NCI-H69 (cell line): Measurements from ENCODE around the gene KLRB1.
"Not testable (repeated sequence)": the region's sequence is repeated elsewhere in the genome, so short reads cannot be mapped to it uniquely, and the experiment has no call there.

ENCODE experiments used
- DNase-seq: peaks from one replicate; lab custom pipeline; 2025; lab: John Stamatoyannopoulos, UW

The KLRB1 gene

DNA sequence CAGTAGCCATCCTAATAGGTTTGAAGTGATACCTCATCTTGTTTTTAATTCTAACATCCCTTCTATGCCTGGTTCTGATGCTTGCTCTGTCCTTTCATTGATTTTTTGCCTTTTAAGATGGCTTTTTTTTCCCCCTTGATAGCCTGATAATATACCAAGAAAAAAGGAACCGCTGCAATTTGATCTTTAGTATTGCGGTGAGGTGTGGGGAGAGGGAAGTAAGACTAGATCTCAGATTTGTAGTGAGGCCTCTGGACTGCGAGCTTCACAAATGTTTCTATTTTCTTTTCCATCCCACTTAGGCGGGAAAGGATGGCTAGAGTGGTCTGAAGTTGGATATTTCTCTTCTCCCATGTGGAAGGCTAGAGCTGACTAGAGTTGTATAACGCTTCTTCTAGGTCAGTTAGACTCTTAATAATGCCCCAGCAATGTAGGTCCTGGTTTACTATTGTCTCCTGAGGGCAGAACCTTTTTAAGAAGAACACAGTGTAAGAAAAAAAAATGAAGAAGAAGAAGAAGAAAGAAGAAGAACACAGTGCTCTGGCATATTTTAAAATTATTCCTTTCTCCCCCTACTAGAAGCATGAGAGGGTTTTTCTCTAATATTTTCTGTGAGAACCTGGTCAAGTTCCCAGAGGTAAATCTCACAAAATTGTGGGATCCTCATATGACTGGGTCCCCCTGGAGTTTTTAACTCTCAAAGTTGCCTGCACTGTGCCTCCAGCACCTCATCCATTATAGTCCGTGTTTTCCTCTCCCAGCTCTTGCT lies 11.9 kb upstream of the KLRB1 start:
- no peak for DNase-seq

- not testable (repeated sequence) for DNase-seq
Observed at GRCh38 chr12:9618906-9619305, 11.2 kb upstream of the KLRB1 start.

DNA sequence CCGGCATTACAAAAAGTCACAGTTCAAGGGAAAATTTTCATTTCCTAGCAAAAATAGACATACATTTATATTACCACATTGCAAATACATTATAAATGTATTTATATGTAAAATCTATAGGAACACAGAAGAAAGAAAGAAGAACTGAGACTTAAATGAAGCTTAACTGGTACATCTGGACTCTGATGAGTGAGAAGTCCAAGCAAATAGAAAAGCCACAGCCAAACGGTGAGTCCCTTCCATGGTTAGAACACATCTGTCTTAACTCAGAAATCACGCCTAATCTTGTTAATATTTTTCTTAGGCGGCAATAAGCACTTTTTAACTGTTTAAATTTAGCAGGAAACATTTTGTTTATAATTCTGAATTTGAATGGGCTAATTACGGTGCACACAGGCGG lies 9.4 kb upstream of the KLRB1 start:
- DNase-seq = no peak

DNA sequence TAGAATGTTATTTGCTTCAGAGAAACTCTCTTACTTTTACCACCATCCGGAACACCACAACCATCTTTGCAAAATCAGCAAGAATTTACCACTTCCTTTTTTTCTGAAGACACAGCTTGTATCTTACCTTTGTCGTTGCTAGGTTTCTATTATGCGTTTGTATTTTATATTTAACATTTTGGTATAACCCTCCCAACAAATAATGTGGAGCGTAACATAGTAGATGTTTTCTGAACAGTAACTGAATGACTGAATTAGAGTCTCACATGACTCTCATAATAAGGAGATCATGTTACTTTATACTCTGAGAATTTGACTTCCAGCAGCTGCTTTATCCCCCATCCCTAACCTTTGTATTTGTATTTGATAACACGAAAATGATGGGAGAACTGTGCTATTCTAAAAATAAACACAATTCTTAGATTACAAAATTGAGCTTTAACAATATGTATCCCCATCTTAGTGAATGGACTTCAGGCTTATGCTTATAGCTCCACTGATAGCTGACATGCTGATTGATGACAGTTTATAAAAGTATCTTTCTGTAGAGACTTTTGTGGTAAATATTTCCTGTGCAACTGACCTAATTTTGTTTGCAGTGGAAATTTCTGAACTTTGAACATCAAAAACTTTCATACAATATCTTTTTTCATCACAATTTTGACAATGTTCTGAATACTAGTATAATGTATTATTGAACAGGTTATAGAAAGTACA lies 7.9 kb upstream of the KLRB1 start:
- no peak for DNase-seq

GRCh38 chr12:9610606-9611005 lies 2.9 kb upstream of the KLRB1 start:
- not testable (repeated sequence) for DNase-seq

DNA sequence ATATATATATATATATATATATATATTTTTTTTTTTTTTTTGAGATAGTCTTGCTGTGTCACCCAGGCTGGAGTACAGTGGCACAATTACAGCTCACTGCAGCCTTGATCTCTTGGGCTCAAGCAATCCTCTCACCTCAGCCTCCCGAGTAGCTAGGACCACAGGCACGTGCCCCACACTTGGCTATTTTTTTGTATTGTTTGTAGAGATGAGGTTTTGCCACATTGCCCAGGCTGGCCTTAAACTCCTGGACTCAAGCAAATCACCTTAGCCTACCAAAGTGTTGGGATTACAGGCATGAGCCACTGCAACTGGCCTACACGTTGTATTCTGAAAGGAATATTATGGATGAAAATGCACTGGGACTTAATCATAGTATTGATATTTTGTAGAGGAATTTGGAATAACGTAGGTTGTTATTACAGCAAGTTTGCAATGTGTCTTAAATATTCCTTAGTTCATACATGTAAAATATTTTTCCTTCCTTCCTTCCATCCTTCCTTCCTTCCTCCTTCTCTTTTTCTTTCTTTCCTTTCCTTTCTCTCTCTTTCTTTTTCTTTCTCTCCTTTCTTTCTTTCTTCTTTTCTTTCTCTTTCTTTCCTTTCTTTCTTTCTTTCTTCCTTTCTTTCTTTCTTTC lies 862 bp downstream of the KLRB1 start:
- no peak for DNase-seq

DNA sequence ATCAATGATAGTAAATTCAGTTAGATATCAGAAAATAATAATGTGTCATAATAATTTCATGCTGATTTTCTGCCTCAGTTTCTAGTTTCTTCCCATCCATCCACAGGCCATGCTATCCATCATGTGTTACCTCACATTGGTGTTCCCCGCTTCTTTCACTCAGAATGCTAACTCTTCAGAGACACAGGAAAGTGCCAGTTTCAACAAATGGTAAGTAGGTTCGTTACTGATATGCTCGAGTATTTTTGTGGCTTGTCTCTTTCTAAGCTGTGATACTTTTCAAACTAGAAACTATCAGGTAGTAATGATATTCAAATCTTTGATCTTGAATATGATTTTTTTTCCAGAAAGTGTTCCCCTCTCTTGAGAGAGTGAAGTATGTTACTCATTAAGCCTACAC lies 1.5 kb downstream of the KLRB1 start:
- DNase-seq = no peak

- DNase-seq = no peak
Observed at GRCh38 chr12:9605483-9605882, 2.2 kb downstream of the KLRB1 start.

- no peak for DNase-seq
Observed at GRCh38 chr12:9604287-9604686, 3.4 kb downstream of the KLRB1 start.

GRCh38 chr12:9600426-9600825 lies 7.3 kb downstream of the KLRB1 start:
- DNase-seq = not testable (repeated sequence)

GRCh38 chr12:9598363-9598762 lies 9.4 kb downstream of the KLRB1 start:
- no peak for DNase-seq

- DNase-seq = no peak
Observed at GRCh38 chr12:9597365-9597764, 10.4 kb downstream of the KLRB1 start.

DNA sequence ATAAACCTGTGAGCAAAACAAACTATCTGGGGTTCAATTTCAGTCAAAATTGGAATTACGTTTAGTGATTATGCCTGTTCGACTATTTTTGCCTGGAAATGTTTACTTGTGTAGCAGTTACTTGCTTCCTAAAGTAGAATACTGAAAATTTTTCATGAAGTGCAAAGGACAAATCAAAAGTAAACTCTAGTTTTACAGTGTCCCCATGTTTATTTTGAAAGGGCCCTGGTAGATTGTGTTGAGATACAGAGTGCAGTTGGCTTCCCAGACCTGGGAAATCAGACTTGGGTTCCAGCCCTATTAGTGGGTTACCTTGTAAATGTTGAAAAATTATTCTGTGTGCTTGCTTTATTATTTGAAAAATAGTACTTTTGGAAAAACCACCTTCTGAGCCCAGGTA lies 17.3 kb downstream of the KLRB1 start:
- DNase-seq = no peak

DNA sequence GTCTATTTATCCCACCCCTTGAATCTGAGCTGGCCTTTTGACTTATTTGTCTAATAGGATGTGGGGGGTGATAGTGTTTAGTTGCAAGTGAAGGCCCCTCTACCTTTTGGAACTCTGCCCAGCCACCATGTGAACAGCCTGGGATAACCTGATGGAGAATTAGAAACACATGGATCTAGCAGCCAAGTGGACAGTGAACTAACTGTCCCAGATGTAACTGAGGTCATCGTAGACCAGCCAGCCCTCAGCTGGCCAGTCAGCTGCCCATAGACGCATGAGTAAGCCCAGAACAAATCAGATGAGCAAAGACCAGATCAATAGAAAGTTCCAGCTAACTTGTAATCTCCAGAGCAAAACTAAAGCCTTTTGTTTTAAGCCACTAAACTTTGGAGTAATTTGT lies 19.0 kb downstream of the KLRB1 start:
- DNase-seq = no peak

GRCh38 chr12:9587987-9588600 lies 19.6 kb downstream of the KLRB1 start:
- no peak for DNase-seq

GRCh38 chr12:9577729-9578128 lies 30.0 kb downstream of the KLRB1 start:
- DNase-seq = not testable (repeated sequence)

DNA sequence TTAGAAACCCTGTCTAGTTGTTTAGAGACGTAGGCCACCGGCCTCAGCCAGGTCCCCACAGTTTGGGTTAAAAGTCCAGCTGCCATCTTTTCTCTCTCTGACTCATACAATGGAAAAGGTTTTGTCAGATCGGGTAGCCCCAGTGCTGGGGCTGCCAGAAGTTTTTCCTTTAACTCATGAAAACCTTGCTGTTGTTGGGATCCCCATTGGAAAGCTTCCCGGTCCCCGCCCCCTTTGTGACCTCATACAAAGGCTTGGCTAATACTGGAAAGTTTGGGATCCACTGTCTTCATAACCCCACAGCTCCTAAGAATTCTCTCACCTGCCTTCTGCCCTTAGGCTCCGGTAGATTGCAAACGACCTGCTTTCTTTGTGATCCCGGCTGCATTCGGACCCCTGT lies 40.6 kb downstream of the KLRB1 start:
- not testable (repeated sequence) for DNase-seq

DNA sequence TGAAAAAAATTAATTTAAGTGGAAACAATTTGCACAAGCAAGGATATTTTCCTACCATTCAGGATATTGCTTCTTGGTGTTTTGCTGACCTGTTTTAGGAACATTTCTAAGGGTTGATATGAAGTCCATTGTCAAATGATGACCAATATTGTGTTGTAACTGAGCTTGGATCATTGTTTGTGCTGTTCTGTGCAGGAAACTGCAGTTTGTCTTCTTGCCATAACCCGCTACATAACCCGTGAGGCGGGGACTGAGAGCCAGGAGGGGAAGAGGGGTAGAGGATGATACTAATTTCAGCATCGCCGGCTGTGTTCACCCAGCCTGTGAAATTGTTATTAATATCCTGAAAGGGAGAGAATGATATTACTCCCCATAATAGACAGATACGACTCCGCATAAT lies 41.6 kb downstream of the KLRB1 start:
- DNase-seq = not testable (repeated sequence)

GRCh38 chr12:9564418-9564817 lies 43.3 kb downstream of the KLRB1 start:
- not testable (repeated sequence) for DNase-seq

DNA sequence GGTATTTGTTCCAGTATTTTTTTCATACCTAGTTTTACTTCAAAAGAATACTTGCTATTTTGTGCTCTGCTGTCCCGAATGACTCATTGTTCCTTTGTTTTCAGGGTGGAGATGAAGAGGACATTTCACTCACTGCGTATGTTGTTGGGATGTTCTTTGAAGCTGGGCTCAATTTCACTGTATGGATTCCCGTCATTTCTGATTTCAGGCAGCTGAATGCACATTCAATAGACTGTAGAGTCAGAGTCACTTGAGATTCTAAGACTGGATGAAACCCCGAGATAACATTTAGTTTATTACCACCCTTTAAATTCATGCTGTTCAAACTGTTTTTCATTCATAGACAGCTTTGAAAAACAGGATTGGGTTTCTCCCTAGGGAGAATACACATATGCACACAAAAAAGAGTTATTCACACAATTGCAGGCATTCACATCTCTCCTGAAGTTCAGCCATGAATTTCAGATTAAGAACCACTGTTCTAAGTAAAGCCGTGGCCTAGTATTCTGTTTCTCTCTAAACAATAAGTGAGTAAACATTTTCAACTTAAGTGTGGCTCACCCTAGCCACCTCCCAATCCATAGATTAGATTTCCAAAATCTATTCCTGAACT lies 44.8 kb downstream of the KLRB1 start:
- DNase-seq = not testable (repeated sequence)

GRCh38 chr12:9545489-9545888 lies 62.2 kb downstream of the KLRB1 start:
- not testable (repeated sequence) for DNase-seq
